ENCODE measurements around the gene MGAT5.
A peak's percentile ranks its signal among the peaks of the same experiment; 100 is the strongest.

The MGAT5 gene

DNA sequence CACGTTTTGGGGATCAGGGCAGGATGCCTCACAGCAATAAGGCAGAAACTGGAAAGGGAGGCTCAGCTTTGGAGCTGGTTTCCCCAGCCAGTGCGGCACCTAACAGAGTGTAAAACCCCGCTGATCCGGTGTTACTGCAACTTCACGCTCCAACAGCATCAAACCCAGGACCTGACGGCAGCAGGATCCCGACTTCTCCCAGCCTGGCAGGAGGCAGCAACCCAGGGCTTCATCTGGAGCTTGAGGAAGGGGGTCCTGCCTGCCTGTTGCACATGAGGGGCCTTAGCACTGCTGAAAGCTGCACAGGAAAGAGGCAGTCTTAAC lies 209.8 kb downstream of the MGAT5 start:
- TF ChIP-seq, protein P1, sequence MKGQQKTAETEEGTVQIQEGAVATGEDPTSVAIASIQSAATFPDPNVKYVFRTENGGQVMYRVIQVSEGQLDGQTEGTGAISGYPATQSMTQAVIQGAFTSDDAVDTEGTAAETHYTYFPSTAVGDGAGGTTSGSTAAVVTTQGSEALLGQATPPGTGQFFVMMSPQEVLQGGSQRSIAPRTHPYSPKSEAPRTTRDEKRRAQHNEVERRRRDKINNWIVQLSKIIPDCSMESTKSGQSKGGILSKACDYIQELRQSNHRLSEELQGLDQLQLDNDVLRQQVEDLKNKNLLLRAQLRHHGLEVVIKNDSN (IDR thresholded peaks at IDR 0.05): no peak

DNA sequence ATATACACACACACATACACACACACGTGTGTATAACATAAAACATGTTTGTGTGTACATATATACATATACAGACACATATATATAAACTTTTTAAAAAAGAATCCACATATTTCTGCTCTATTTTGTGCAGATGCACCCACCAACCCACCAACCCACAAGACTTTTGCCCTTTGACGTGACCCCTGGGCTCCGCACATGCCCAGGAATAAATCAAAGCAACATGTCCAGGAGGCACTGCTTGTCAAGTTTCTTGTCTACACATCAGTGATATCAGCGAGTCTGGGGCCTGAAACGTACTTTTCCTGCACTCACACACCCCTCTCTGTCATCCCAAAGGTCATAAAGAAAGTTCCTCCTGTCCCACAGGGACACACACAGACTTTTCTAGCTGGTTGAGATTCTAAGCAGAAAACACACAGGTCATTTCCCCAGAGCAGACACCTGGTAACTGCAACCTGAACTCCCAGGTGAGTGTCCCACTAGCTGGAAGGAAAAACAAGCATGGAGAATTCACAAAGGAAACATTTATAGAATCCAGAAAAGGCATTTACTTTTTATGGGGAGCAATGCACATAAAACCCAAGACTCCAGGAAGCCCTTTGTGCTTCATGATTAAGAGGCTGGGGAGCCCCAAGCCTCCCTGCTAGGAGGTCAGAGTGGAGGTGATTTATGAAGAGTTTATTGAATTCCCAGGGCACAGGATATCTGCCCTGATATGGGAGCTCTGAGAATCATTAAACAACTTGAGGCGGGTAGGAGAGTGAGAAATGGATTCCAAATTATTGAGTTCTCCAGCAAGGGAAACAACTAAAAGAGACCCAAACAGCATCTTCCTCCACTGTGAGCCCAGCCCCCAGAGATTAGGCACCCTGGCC lies 211.6 kb downstream of the MGAT5 start:
- TF ChIP-seq EP300 (IDR thresholded peaks at IDR 0.05; ENCODE audit: borderline replicate concordance) (no peak), CREB1 (IDR thresholded peaks at IDR 0.05; ENCODE audit: low read depth) (no peak), ZBTB7A (IDR thresholded peaks at IDR 0.05; ENCODE audit: low read depth) (no peak), TAF1 (IDR thresholded peaks at IDR 0.05; ENCODE audit: low read depth) (no peak), FOXM1 (IDR thresholded peaks at IDR 0.05; ENCODE audit: borderline replicate concordance, low read depth) (no peak), RAD21 (IDR thresholded peaks at IDR 0.05; ENCODE audit: low read depth) (no peak), NFIC (IDR thresholded peaks at IDR 0.05) (no peak), CEBPB (IDR thresholded peaks at IDR 0.05) (no peak), YY1 (IDR thresholded peaks at IDR 0.05; ENCODE audit: low read depth) (no peak), EGR1 (IDR thresholded peaks at IDR 0.05) (no peak), TCF12 (IDR thresholded peaks at IDR 0.05; ENCODE audit: low read depth) (no peak), TEAD4 (IDR thresholded peaks at IDR 0.05) (no peak)
- TF ChIP-seq, protein P1 (IDR thresholded peaks at IDR 0.05): no peak
- TF ChIP-seq, protein P2, sequence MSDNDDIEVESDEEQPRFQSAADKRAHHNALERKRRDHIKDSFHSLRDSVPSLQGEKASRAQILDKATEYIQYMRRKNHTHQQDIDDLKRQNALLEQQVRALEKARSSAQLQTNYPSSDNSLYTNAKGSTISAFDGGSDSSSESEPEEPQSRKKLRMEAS (IDR thresholded peaks at IDR 0.05): no peak
- TF ChIP-seq, protein P3, sequence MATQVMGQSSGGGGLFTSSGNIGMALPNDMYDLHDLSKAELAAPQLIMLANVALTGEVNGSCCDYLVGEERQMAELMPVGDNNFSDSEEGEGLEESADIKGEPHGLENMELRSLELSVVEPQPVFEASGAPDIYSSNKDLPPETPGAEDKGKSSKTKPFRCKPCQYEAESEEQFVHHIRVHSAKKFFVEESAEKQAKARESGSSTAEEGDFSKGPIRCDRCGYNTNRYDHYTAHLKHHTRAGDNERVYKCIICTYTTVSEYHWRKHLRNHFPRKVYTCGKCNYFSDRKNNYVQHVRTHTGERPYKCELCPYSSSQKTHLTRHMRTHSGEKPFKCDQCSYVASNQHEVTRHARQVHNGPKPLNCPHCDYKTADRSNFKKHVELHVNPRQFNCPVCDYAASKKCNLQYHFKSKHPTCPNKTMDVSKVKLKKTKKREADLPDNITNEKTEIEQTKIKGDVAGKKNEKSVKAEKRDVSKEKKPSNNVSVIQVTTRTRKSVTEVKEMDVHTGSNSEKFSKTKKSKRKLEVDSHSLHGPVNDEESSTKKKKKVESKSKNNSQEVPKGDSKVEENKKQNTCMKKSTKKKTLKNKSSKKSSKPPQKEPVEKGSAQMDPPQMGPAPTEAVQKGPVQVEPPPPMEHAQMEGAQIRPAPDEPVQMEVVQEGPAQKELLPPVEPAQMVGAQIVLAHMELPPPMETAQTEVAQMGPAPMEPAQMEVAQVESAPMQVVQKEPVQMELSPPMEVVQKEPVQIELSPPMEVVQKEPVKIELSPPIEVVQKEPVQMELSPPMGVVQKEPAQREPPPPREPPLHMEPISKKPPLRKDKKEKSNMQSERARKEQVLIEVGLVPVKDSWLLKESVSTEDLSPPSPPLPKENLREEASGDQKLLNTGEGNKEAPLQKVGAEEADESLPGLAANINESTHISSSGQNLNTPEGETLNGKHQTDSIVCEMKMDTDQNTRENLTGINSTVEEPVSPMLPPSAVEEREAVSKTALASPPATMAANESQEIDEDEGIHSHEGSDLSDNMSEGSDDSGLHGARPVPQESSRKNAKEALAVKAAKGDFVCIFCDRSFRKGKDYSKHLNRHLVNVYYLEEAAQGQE (IDR thresholded peaks at IDR 0.05; ENCODE audit: low read depth): no peak

DNA sequence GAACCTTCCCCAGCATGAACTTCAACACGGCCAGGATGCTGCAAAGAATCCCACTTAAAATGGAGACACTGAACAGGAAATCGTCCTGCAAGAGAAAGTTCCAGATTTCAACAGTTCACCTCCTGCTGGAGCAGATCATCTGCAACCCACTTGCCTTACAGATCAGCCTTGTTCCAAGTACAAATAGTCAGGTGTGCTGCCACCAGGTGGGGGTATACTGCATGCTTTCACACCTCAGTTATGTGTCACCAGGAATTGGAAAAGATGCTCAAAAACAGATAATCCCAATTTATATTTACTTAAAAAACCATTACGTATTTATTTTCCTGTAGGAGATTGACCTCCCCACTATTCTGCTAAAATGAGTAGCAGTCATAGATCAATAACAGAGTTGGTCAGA lies 212.3 kb downstream of the MGAT5 start:
- TF ChIP-seq ZBTB7A (IDR thresholded peaks at IDR 0.05; ENCODE audit: low read depth) (no peak), RAD21 (IDR thresholded peaks at IDR 0.05; ENCODE audit: low read depth) (peak; percentile 38; the same call in 1 of the 2 replicates)

DNA sequence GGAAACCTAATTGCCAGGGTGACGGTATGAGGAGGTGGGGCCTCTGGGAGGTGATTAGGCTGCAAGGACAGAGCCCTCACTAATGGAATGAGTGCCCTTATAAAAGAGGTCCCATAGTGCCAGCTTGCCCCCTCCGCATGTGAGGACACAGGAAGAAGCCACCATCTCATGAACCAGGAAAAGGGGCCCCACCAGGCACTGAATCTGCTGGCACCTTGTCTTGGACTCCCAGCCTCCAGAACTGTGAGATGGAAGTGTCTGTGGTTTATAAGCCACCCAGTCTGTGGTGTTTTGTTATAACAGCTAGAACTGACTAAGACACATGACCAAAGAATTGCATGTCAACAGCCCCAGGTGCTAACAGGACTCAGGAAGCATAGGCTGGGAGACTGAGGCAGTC lies 214.3 kb downstream of the MGAT5 start:
- TF ChIP-seq, protein P3 (IDR thresholded peaks at IDR 0.05; ENCODE audit: low read depth): no peak
- TF ChIP-seq CREB1 (IDR thresholded peaks at IDR 0.05; ENCODE audit: low read depth) (no peak), RAD21 (IDR thresholded peaks at IDR 0.05; ENCODE audit: low read depth) (no peak), FOXM1 (IDR thresholded peaks at IDR 0.05; ENCODE audit: borderline replicate concordance, low read depth) (no peak), YY1 (IDR thresholded peaks at IDR 0.05; ENCODE audit: low read depth) (no peak), ZBTB7A (IDR thresholded peaks at IDR 0.05; ENCODE audit: low read depth) (no peak), NFIC (IDR thresholded peaks at IDR 0.05) (no peak), CEBPB (IDR thresholded peaks at IDR 0.05) (no peak)

DNA sequence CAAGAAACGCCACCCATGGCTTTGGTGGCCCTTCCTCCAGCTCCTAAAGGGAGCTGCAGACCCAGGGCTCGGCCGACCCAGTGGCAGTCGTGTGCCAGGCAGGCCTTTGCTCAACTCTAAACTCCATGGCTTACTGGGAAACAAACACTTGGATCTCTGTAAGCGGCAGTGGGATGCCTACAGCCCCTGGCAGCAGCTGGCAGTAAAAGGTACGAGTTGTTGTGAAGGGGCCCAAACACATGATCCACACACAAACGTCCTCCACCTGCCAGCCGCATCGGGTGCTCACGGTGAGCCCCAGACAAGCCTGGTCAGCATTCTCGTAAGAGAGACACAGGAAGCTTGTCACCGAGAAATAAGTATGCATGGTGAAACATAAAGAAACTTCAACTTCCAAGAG lies 214.9 kb downstream of the MGAT5 start:
- TF ChIP-seq ZBTB7A (IDR thresholded peaks at IDR 0.05; ENCODE audit: low read depth): no peak
- no peak for TF ChIP-seq CEBPB (IDR thresholded peaks at IDR 0.05)
- TF ChIP-seq CREB1 (IDR thresholded peaks at IDR 0.05; ENCODE audit: low read depth): no peak
- no peak for TF ChIP-seq EP300 (IDR thresholded peaks at IDR 0.05; ENCODE audit: borderline replicate concordance)

DNA sequence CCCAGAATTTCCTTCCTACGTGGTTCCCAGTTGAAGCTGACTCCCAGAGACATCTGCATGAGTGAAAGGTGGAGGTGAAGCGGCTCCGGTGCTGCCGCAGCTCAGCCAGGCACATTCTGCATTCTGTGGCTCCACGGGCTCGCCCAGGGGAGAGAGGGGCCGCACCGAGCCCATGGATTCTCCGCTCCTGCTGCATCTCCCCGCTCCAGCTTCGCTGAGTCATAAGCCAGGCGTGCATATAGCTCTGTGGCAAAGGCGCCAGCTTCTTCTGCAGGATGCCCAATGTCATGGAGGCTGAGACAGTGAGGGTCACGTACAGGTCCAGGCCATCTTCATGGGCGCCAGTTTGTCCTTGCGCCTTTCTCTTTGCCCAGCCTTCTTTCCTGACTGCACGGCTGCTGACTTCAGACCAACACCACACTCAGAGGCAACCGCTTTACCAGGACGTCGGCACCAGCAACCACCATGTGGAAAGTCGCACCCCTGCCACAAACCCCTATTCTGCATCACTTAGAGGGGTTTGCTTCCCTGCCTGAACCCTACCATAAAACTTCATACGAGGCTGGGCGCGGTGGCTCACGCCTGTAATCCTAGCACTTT lies 215.7 kb downstream of the MGAT5 start:
- TF ChIP-seq TEAD4 (IDR thresholded peaks at IDR 0.05): no peak
- TF ChIP-seq EP300 (IDR thresholded peaks at IDR 0.05; ENCODE audit: borderline replicate concordance): no peak
- TF ChIP-seq YY1 (IDR thresholded peaks at IDR 0.05; ENCODE audit: low read depth): no peak
- TF ChIP-seq TCF12 (IDR thresholded peaks at IDR 0.05; ENCODE audit: low read depth): no peak
- TF ChIP-seq ZBTB7A (IDR thresholded peaks at IDR 0.05; ENCODE audit: low read depth): no peak
- TF ChIP-seq, protein P3 (IDR thresholded peaks at IDR 0.05; ENCODE audit: low read depth): no peak
- TF ChIP-seq, protein P1 (IDR thresholded peaks at IDR 0.05): no peak
- TF ChIP-seq TAF1 (IDR thresholded peaks at IDR 0.05; ENCODE audit: low read depth): no peak
- TF ChIP-seq, protein P2 (IDR thresholded peaks at IDR 0.05): no peak
- TF ChIP-seq EGR1 (IDR thresholded peaks at IDR 0.05): no peak
- no peak for TF ChIP-seq CREB1 (IDR thresholded peaks at IDR 0.05; ENCODE audit: low read depth)
- no peak for TF ChIP-seq RAD21 (IDR thresholded peaks at IDR 0.05; ENCODE audit: low read depth)
- TF ChIP-seq FOXM1 (IDR thresholded peaks at IDR 0.05; ENCODE audit: borderline replicate concordance, low read depth): no peak
- no peak for TF ChIP-seq CEBPB (IDR thresholded peaks at IDR 0.05)
- no peak for TF ChIP-seq NFIC (IDR thresholded peaks at IDR 0.05)
